A549 (cell line): ENCODE data around the gene ENTREP3. TPM values are rescaled to one million over a fixed set of nuclear protein-coding genes. Genes with fewer than 3 reads are reported as not detected.
A peak's percentile ranks its signal among the peaks of the same experiment; 100 is the strongest.

ENCODE experiments used
- ATAC-seq, 2 experiments: fragments of 200-7000 bp in 1 of 2; fragments of >200 bp in 1 of 2; cut with Nextera tagmentation in 1 of 2; cut with Tn5 transposase in 1 of 2; 3 replicates each; pipeline versions ENCODE4 v1.8.0 to v1.9.1; 2018 to 2020; ENCODE audit warnings: mild to moderate bottlenecking in 1 of 2, moderate library complexity in 1 of 2
- CTCF ChIA-PET: fragments of 300-600 bp; sonication (Branson Sonifier 250); formaldehyde crosslinking; extraction: SDS; loops from one replicate; lab custom pipeline; 2021; ENCODE audit warnings: antibody characterized with exemption, inconsistent platforms; lab: Yijun Ruan, JAX
- POLR2A ChIA-PET: fragments of 350-600 bp; formaldehyde crosslinking; extraction: SDS; loops from one replicate; lab custom pipeline; 2021; ENCODE audit warnings: antibody characterized with exemption, inconsistent platforms; lab: Yijun Ruan, JAX
- DNase-seq, 2 experiments: peaks; one replicate each; pipeline versions ENCODE4 v3.0.0 to v3.0.0-alpha.2; 2011 to 2016; ENCODE audit warnings: low read depth in 1 of 2, low spot score in 1 of 2
- FAIRE-seq: peaks from 2 replicates; lab custom pipeline; 2011; peaks lifted over from hg19 to GRCh38; lab: Jason Lieb, UNC
- H3K27ac ChIP-seq, 2 experiments: fragments of >200 bp; sonication (Bioruptor Twin); formaldehyde crosslinking; 3 replicates each; pipeline ENCODE4 v1.5.1; 2016 to 2017
- H3K4me1 ChIP-seq: fragments of >200 bp; sonication (Bioruptor Twin); formaldehyde crosslinking; 3 replicates; pipeline ENCODE4 v1.6.1; 2016
- H3K4me2 ChIP-seq: fragments of >200 bp; sonication (Bioruptor Twin); formaldehyde crosslinking; 3 replicates; pipeline ENCODE4 v1.6.1; 2016
- H3K4me3 ChIP-seq: fragments of >200 bp; sonication (Bioruptor Twin); formaldehyde crosslinking; 3 replicates; pipeline ENCODE4 v1.5.1; 2016
- H3K9me3 ChIP-seq: fragments of >200 bp; sonication (Bioruptor Twin); formaldehyde crosslinking; 3 replicates; pipeline ENCODE4 v1.6.1; 2016
- ATOH8 ChIP-seq: fragments of 250-450 bp; sonication (Bioruptor Pico); IDR thresholded peaks from 2 replicates; pipeline ENCODE4 v1.5.0; 2020; ENCODE audit warnings: low read depth, mild to moderate bottlenecking, moderate library complexity
- BCL3 ChIP-seq: fragments of >200 bp; sonication (Bioruptor Twin); formaldehyde crosslinking; IDR thresholded peaks from 3 replicates; pipeline ENCODE4 v1.6.1; 2016
- CBX2 ChIP-seq: fragments of 200-600 bp; sonication (generic); IDR thresholded peaks from 2 replicates; pipeline ENCODE4 v1.6.1; 2016; ENCODE audit warnings: low read depth, mild to moderate bottlenecking, borderline replicate concordance
- CHD2 ChIP-seq: fragments of 150-350 bp; IDR thresholded peaks from 2 replicates; pipeline ENCODE4 v1.6.1; 2014; ENCODE audit warnings: low read length; ENCODE audit not compliant: partially characterized antibody
- CHD4 ChIP-seq: fragments of 200-600 bp; sonication (generic); IDR thresholded peaks from 2 replicates; pipeline ENCODE4 v1.6.1; 2016; ENCODE audit warnings: antibody characterized with exemption, mild to moderate bottlenecking, borderline replicate concordance
- CTCF ChIP-seq: fragments of >200 bp; sonication (Bioruptor Twin); formaldehyde crosslinking; IDR thresholded peaks from 3 replicates; pipeline ENCODE4 v1.5.1; 2016
- EHF ChIP-seq: fragments of 250-450 bp; sonication (Bioruptor Pico); IDR thresholded peaks from 2 replicates; pipeline ENCODE4 v1.5.0; 2020; ENCODE audit warnings: mild to moderate bottlenecking
- EHMT2 ChIP-seq: fragments of 200-600 bp; sonication (generic); IDR thresholded peaks from 2 replicates; pipeline ENCODE4 v1.6.1; 2016; ENCODE audit warnings: antibody characterized with exemption, low read depth, mild to moderate bottlenecking, moderate library complexity
- FOSB ChIP-seq: fragments of 250-450 bp; sonication (Bioruptor Pico); IDR thresholded peaks from 2 replicates; pipeline ENCODE4 v1.5.0; 2020; ENCODE audit warnings: mild to moderate bottlenecking, moderate library complexity
- FOXS1 ChIP-seq: fragments of 250-450 bp; sonication (Bioruptor Pico); IDR thresholded peaks from 2 replicates; pipeline ENCODE4 v1.5.0; 2020; ENCODE audit warnings: mild to moderate bottlenecking, moderate library complexity
- HES2 ChIP-seq: fragments of >200 bp; sonication (Bioruptor Twin); formaldehyde crosslinking; IDR thresholded peaks from 2 replicates; pipeline ENCODE4 v1.6.1; 2016
- HOXB13 ChIP-seq: fragments of 250-450 bp; sonication (Bioruptor Pico); IDR thresholded peaks from 2 replicates; pipeline ENCODE4 v1.5.0; 2020; ENCODE audit warnings: low read depth, mild to moderate bottlenecking, moderate library complexity
- HOXB5 ChIP-seq: fragments of 250-450 bp; sonication (Bioruptor Pico); IDR thresholded peaks from 2 replicates; pipeline ENCODE4 v1.5.0; 2020; ENCODE audit warnings: mild to moderate bottlenecking, moderate library complexity
- JUN ChIP-seq, 2 experiments: fragments of >200 bp; sonication (Bioruptor Twin); formaldehyde crosslinking; IDR thresholded peaks; 2 replicates in 1 of 2; 3 replicates in 1 of 2; pipeline ENCODE4 v1.6.1; 2016 to 2017
- KDM5A ChIP-seq: fragments of 200-600 bp; sonication (generic); IDR thresholded peaks from 2 replicates; pipeline ENCODE4 v1.6.1; 2016; ENCODE audit warnings: antibody characterized with exemption, mild to moderate bottlenecking
- MAFK ChIP-seq: fragments of 450-650 bp; IDR thresholded peaks from 2 replicates; pipeline ENCODE4 v1.6.1; 2014; ENCODE audit not compliant: partially characterized antibody
- MAX ChIP-seq: IDR thresholded peaks from 2 replicates; pipeline ENCODE4 v1.6.1; 2012
- MAZ ChIP-seq: fragments of 150-350 bp; IDR thresholded peaks from 2 replicates; pipeline ENCODE4 v1.6.1; 2014; ENCODE audit warnings: antibody characterized with exemption, low read depth, low read length, borderline replicate concordance
- MYC ChIP-seq: IDR thresholded peaks from 2 replicates; pipeline ENCODE4 v1.6.1; 2012; ENCODE audit warnings: mild to moderate bottlenecking, inconsistent platforms, low read length, improper control_type of control experiment, borderline replicate concordance
- NFE2L2 ChIP-seq: fragments of 150-350 bp; conservative IDR thresholded peaks from 2 replicates; pipeline ENCODE4 v1.6.1; 2014; ENCODE audit warnings: low read length
- POLR2AphosphoS2 ChIP-seq: conservative IDR thresholded peaks from 2 replicates; pipeline ENCODE4 v1.6.1; 2012; ENCODE audit warnings: low read length, improper control_type of control experiment, inconsistent platforms
- RAD21 ChIP-seq, 2 experiments: fragments of >200 bp in 1 of 2; sonication (Bioruptor Twin) in 1 of 2; formaldehyde crosslinking in 1 of 2; IDR thresholded peaks in 1 of 2; conservative IDR thresholded peaks in 1 of 2; 2 replicates in 1 of 2; 3 replicates in 1 of 2; pipeline ENCODE4 v1.6.1; 2012 to 2018; ENCODE audit warnings: inconsistent platforms in 1 of 2
- RARB ChIP-seq: fragments of 250-450 bp; sonication (Bioruptor Pico); IDR thresholded peaks from 2 replicates; pipeline ENCODE4 v1.8.0; 2021; ENCODE audit warnings: mild to moderate bottlenecking, moderate library complexity
- REST ChIP-seq: fragments of 200-600 bp; sonication (generic); IDR thresholded peaks from 2 replicates; pipeline ENCODE4 v1.6.1; 2016; ENCODE audit warnings: antibody characterized with exemption, mild to moderate bottlenecking, moderate library complexity
- RFX5 ChIP-seq: fragments of 450-650 bp; IDR thresholded peaks from 2 replicates; pipeline ENCODE4 v1.7.1; 2014; ENCODE audit warnings: antibody characterized with exemption, mild to moderate bottlenecking, moderate library complexity
- SREBF2 ChIP-seq: fragments of 450-650 bp; IDR thresholded peaks from 2 replicates; pipeline ENCODE4 v1.6.1; 2014; ENCODE audit warnings: mild to moderate bottlenecking, moderate library complexity
- TFCP2L1 ChIP-seq: fragments of 250-450 bp; sonication (Bioruptor Pico); IDR thresholded peaks from 2 replicates; pipeline ENCODE4 v1.5.0; 2021; ENCODE audit warnings: mild to moderate bottlenecking
- TP53 ChIP-seq: fragments of 250-450 bp; sonication (Bioruptor Pico); IDR thresholded peaks from 2 replicates; pipeline ENCODE4 v1.5.0; 2021; ENCODE audit warnings: mild to moderate bottlenecking, moderate library complexity
- ZC3H11A ChIP-seq: fragments of 450-650 bp; IDR thresholded peaks from 2 replicates; pipeline ENCODE4 v1.6.1; 2014; ENCODE audit warnings: antibody characterized with exemption, mild to moderate bottlenecking
- ZFP36 ChIP-seq: fragments of 450-650 bp; IDR thresholded peaks from 2 replicates; pipeline ENCODE4 v1.6.1; 2014; ENCODE audit warnings: borderline replicate concordance; ENCODE audit not compliant: partially characterized antibody
- WGBS: methylation state at CpG from one replicate; pipeline ENCODE4 v1.1.6; 2017; ENCODE audit errors: missing lambda C conversion rate; 5-methylcytosine and 5-hydroxymethylcytosine counted together
- polyA plus RNA-seq, 4 experiments: library from polyadenylated mRNA; depleted of rRNA in 3 of 4; stranded (reverse); fragments of >200 nt; fragmentation: RNase III in 1 of 4; extraction: RNeasy Plus Mini Kit Qiagen cat#74134 plus additional on column Dnase treatment in 1 of 4; gene quantifications; 2 replicates in 3 of 4; 3 replicates in 1 of 4; pipeline ENCODE4 v1.2.3, GENCODE V29; 2011 to 2017

Gene ENTREP3
- polyA plus RNA-seq, 2 of the 4 experiments (the other 2 are of a cell fraction) = 8.4 to 29.5 TPM

GRCh38 chr1:155208541-155209311 lies 46.6 kb downstream of the ENTREP3 start, which contains the start of gene MTX1:
Gene MTX1, plus strand, starts transcription at chr1:155208695. Its CDS starts 110 bp downstream, at chr1:155208805.
- Histone ChIP-seq H3K27ac (peak within 1 kb of the TSS; percentile 97 to 99), H3K4me2 (peak within 1 kb of the TSS; percentile 98), H3K9me3 (no peaks in the 10 kb centered on the region), H3K4me1 (peaks cover 23% of the 10 kb centered on the region), H3K4me3 (peak within 1 kb of the TSS; percentile 90)
- ChIA-PET CTCF (interaction anchor here (0.9 to 11.7 kb wide), 9 partner anchors 11 to 384 kb away, joined by 3 to 102 read pairs (median 14); partner anchors contain the start of gene KRTCAP2), POLR2A (interaction anchor here (1.0 to 3.2 kb wide), 4 partner anchors 15 to 42 kb away, joined by 4 to 40 read pairs (median 7); no protein-coding TSS in a partner anchor)
- peak; percentile 75 to 87 for ATAC-seq
- peak; percentile 76 to 84 for DNase-seq
- FAIRE-seq = no peak
- WGBS = 3% methylated on average over 6 of the region's 64 CpGs
- TF ChIP-seq EHF (0 out of 2 replicates have a peak, but pooled peaks have one; percentile 49), BCL3 (peak; percentile 62; the same call in 1 of the 3 replicates), HES2 (no peak), KDM5A (no peak), REST (no peak; the same call in 1 of the 2 replicates), CHD4 (no peak), RFX5 (no peak), MAX (peak; percentile 59), HOXB5 (CRISPR knock-in tag) (0 out of 2 replicates have a peak, but pooled peaks have one; percentile 71), JUN (IDR thresholded peaks at IDR 0.05) (peak; percentile 11 to 80; a peak in 3 of 5 replicates), NFE2L2 (no peak), MAZ (no peak), CHD2 (peak; percentile 40), HOXB13 (CRISPR knock-in tag) (0 out of 2 replicates have a peak, but pooled peaks have one; percentile 35), POLR2AphosphoS2 (no peak), RARB (CRISPR knock-in tag) (no peak), ATOH8 (CRISPR knock-in tag) (peak; percentile 47; the same call in 1 of the 2 replicates), TP53 (CRISPR knock-in tag) (no peak), FOXS1 (CRISPR knock-in tag) (0 out of 2 replicates have a peak, but pooled peaks have one; percentile 37), CTCF (no peak), RAD21 (conservative IDR thresholded peaks at IDR 0.05 in 1 of 2, IDR thresholded peaks at IDR 0.05 in 1 of 2) (no peak), MAFK (no peak), TFCP2L1 (CRISPR knock-in tag) (0 out of 2 replicates have a peak, but pooled peaks have one; percentile 12), EHMT2 (no peak), CBX2 (no peak), MYC (peak; percentile 84), FOSB (CRISPR knock-in tag) (peak; percentile 67; the same call in 1 of the 2 replicates), ZFP36 (no peak), SREBF2 (no peak), ZC3H11A (no peak)
